Type B pancreatic cell (in vitro differentiated cells): ENCODE results near the gene ZCWPW2. TPM values are rescaled to one million over a fixed set of nuclear protein-coding genes. Genes with fewer than 3 reads are reported as not detected.
A peak's percentile ranks its signal among the peaks of the same experiment; 100 is the strongest.

Experiments
- DNase-seq: peaks from one replicate; pipeline ENCODE4 v3.0.0; 2021; ENCODE audit warnings: mixed read lengths; ENCODE audit not compliant: unreplicated experiment; ENCODE audit errors: extremely low spot score
- H3K27ac Mint-ChIP-seq: 2 replicates; pipeline ENCODE4 v1.8.0; 2021; ENCODE audit warnings: mild to moderate bottlenecking, mixed read lengths
- H3K27me3 Mint-ChIP-seq: 2 replicates; pipeline ENCODE4 v1.8.0; 2021; ENCODE audit warnings: mixed read lengths
- H3K36me3 Mint-ChIP-seq: 2 replicates; pipeline ENCODE4 v1.8.0; 2021; ENCODE audit warnings: mixed read lengths
- H3K4me1 Mint-ChIP-seq: one replicate; pipeline ENCODE4 v1.8.0; 2021; ENCODE audit warnings: mixed read lengths; ENCODE audit not compliant: unreplicated experiment
- H3K4me3 Mint-ChIP-seq: 2 replicates; pipeline ENCODE4 v1.8.0; 2021; ENCODE audit warnings: mild to moderate bottlenecking, mixed read lengths
- H3K9me3 Mint-ChIP-seq: 2 replicates; pipeline ENCODE4 v1.8.0; 2021; ENCODE audit warnings: mixed read lengths
- total RNA-seq: library from RNA; stranded (reverse); gene quantifications from 2 replicates; pipeline ENCODE4 v1.2.1, GENCODE V29; 2021; ENCODE audit warnings: low replicate concordance
- TF ChIP-seq, protein P1 (sequence below): fragments of 200-600 bp; sonication (generic); conservative IDR thresholded peaks from 2 replicates; pipeline ENCODE4 v1.5.0; 2021; ENCODE audit warnings: antibody characterized with exemption, mild to moderate bottlenecking

The ZCWPW2 gene
- total RNA-seq, 1 donor from 2014 or later = 0.99 TPM

DNA sequence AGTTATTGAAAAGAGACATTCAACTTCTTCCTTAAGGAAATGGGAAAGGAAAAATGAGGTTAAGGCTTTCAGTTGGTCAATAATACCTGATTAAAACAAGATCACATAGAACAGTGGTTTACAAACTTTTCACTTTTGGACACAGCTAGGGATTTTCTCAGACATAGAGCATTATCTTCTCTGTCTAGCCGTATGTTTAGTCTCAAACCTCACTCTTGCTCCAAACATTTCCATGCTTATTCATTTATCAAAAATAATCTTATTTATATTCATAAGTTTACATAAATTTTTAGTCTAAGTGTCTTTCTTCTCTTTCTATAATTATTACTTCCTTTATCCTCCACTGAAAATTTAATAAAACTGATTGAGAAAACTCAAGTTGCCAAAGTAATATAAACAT, 114.3 kb downstream of the ZCWPW2 start:
- no peak overlapping the region for H3K4me3 Mint-ChIP-seq
- no peaks in the 10 kb centered on the region for H3K27me3 Mint-ChIP-seq
- no peaks in the 10 kb centered on the region for H3K36me3 Mint-ChIP-seq
- no peaks in the 10 kb centered on the region for H3K9me3 Mint-ChIP-seq
- TF ChIP-seq, protein P1, sequence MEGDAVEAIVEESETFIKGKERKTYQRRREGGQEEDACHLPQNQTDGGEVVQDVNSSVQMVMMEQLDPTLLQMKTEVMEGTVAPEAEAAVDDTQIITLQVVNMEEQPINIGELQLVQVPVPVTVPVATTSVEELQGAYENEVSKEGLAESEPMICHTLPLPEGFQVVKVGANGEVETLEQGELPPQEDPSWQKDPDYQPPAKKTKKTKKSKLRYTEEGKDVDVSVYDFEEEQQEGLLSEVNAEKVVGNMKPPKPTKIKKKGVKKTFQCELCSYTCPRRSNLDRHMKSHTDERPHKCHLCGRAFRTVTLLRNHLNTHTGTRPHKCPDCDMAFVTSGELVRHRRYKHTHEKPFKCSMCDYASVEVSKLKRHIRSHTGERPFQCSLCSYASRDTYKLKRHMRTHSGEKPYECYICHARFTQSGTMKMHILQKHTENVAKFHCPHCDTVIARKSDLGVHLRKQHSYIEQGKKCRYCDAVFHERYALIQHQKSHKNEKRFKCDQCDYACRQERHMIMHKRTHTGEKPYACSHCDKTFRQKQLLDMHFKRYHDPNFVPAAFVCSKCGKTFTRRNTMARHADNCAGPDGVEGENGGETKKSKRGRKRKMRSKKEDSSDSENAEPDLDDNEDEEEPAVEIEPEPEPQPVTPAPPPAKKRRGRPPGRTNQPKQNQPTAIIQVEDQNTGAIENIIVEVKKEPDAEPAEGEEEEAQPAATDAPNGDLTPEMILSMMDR = no peak
- no peak for DNase-seq
- H3K4me1 Mint-ChIP-seq = no peaks in the 10 kb centered on the region
- H3K27ac Mint-ChIP-seq = no peak overlapping the region

DNA sequence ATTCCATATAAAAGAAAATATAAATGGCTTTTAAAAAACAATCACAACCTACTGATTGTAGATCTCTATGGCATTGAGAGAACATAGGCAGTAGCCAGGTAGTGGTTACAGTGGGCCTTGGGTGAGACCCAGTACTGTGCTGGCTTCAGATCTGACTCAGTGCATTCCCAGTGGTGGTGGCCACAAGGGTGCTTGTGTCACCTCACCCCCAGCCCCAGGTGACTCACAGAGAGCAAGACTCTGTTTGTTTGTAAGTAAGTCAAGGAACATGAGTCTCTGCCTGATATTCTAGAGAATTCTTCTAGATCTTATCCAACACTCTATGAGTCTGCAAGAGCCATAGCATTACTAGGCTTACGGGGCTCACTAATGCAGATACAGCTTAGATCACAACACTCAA, 118.9 kb downstream of the ZCWPW2 start:
- no peak overlapping the region for H3K4me3 Mint-ChIP-seq
- no peaks in the 10 kb centered on the region for H3K4me1 Mint-ChIP-seq
- peaks cover 4% of the 10 kb centered on the region for H3K9me3 Mint-ChIP-seq
- no peak for DNase-seq
- TF ChIP-seq, protein P1 = no peak
- no peak overlapping the region for H3K27ac Mint-ChIP-seq
- no peaks in the 10 kb centered on the region for H3K36me3 Mint-ChIP-seq
- H3K27me3 Mint-ChIP-seq = no peaks in the 10 kb centered on the region

DNA sequence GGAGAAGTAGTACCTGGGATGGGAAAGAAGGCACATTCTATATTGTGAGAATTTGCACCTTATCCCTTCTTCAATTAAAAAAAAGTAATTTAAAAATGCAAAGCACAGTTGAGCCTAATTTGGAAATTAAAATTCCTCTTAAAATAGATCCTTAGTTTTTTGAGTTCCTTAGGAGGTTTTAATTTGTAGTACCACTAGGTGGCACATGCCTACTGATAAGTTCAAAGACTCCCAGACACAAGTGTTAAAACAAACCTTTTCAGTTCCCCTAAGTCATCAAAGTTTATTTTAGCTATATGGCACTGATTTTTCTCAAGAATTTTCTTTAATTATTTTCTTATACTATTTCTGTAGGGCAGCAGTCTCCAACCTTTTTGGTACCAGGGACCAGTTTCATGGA, 127.7 kb downstream of the ZCWPW2 start:
- no peaks in the 10 kb centered on the region for H3K36me3 Mint-ChIP-seq
- H3K4me3 Mint-ChIP-seq = no peak overlapping the region
- no peaks in the 10 kb centered on the region for H3K27me3 Mint-ChIP-seq
- H3K27ac Mint-ChIP-seq = no peak overlapping the region
- no peak for DNase-seq
- H3K4me1 Mint-ChIP-seq = no peaks in the 10 kb centered on the region
- TF ChIP-seq, protein P1 = peak; percentile 85
- H3K9me3 Mint-ChIP-seq = peaks cover 6% of the 10 kb centered on the region

DNA sequence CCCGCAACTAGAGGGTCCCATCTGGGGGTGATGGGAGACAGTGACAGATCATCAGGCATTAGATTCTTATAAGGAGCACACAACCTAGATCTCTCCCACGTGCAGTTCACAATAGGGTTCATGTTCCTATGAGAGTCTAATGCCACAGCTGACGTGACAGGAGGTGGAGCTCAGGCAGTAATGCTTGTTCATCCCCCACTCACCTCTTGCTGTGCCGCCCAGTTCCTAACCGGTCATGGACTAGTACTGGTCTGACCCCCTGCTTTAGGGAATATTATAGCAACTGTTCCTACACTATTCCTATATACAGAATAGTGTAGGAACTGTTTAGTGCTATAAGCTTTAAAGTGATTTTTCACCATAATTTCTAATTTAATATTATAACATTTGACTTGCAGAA, 128.2 kb downstream of the ZCWPW2 start:
- Mint-ChIP-seq H3K9me3 (peaks cover 6% of the 10 kb centered on the region), H3K4me1 (no peaks in the 10 kb centered on the region), H3K27me3 (no peaks in the 10 kb centered on the region), H3K27ac (no peak overlapping the region), H3K36me3 (no peaks in the 10 kb centered on the region), H3K4me3 (no peak overlapping the region)
- TF ChIP-seq, protein P1 = no peak
- no peak for DNase-seq

DNA sequence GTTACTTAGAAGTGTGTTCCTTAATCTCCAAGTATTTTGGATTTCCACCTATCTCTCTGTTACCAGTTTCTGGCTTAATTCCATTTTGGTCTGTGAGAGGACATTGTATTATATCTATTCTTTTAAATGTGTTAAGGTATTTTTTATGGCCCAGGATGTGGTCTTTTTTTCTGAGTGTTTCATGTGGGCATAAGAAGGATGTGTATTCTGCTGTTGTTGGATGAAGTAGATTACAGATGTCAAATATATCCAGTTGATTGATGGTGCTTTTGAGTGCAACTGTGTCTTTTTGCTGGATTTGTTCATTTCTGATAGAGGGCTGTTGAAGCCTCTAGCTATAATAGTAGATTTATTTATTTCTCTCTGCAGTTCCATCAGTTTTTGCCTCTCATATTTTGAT, 136.6 kb downstream of the ZCWPW2 start:
- TF ChIP-seq, protein P1 = no peak
- no peak overlapping the region for H3K27ac Mint-ChIP-seq
- peaks cover 6% of the 10 kb centered on the region for H3K9me3 Mint-ChIP-seq
- no peaks in the 10 kb centered on the region for H3K36me3 Mint-ChIP-seq
- no peak overlapping the region for H3K4me3 Mint-ChIP-seq
- H3K4me1 Mint-ChIP-seq = no peaks in the 10 kb centered on the region
- H3K27me3 Mint-ChIP-seq = no peaks in the 10 kb centered on the region
- DNase-seq = no peak

DNA sequence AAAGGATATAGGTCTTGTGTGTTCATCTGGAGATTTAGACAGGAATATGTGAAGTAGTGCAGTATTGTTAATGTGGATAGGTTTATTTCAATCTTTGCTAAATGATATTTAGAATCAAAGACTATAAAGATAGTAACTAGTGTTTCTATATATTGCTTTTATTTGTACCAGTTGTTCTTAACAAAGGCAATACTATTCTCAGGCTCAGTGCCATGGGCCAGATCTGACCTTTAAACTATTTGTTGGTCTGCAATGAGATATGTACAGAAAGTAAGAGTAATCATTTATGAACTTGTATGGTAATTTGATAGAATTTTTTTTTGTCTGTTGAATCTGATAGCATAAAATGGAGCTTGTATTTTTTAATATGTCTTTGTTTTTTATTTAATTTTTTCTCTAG, 146.8 kb downstream of the ZCWPW2 start:
- Mint-ChIP-seq H3K36me3 (no peaks in the 10 kb centered on the region), H3K4me3 (no peak overlapping the region), H3K4me1 (no peaks in the 10 kb centered on the region), H3K9me3 (peaks cover 5% of the 10 kb centered on the region), H3K27me3 (no peaks in the 10 kb centered on the region), H3K27ac (no peak overlapping the region)
- no peak for DNase-seq
- TF ChIP-seq, protein P1 = no peak
